Fibroblast of villous mesenchyme (primary cell): ENCODE data around the gene PRR33. TPM values are rescaled to one million over a fixed set of nuclear protein-coding genes. Genes with fewer than 3 reads are reported as not detected.

Source experiments
- DNase-seq: peaks from one replicate; pipeline ENCODE4 v3.0.0-alpha.2; 2010; ENCODE audit warnings: low read depth
- H3K4me3 ChIP-seq: 2 replicates; pipeline ENCODE4 v1.5.1; 2011; ENCODE audit warnings: low read depth, mild to moderate bottlenecking, low read length
- total RNA-seq: library from RNA; depleted of rRNA; stranded (reverse); fragments of >200 nt; gene quantifications from 2 replicates; pipeline ENCODE4 v1.2.3, GENCODE V29; 2012
- TF ChIP-seq, protein P1 (sequence below): IDR thresholded peaks from 2 replicates; pipeline ENCODE4 v1.5.1; 2012; ENCODE audit warnings: low read depth, mild to moderate bottlenecking, low read length; ENCODE audit not compliant: insufficient read depth

PRR33 gene
- total RNA-seq, 1 donor = not detected

DNA sequence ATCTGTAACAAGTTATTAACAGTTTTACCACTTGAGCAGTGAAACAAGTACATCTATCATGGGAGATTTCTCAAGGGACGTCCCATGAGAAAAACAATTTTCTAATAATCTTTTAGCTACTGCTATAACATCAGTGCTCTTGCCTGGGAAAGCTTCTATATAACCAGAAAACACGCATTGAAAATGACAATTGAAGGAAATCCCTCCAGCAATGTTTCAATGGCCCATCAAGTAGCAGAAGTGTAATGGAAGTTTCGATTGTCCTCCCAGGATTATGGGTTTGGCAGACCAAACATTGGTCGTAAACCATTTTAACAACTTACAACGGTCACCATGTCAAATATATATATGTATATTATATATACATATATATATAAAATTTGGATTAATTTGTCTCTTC lies 8.0 kb upstream of the PRR33 start:
- TF ChIP-seq, protein P1, sequence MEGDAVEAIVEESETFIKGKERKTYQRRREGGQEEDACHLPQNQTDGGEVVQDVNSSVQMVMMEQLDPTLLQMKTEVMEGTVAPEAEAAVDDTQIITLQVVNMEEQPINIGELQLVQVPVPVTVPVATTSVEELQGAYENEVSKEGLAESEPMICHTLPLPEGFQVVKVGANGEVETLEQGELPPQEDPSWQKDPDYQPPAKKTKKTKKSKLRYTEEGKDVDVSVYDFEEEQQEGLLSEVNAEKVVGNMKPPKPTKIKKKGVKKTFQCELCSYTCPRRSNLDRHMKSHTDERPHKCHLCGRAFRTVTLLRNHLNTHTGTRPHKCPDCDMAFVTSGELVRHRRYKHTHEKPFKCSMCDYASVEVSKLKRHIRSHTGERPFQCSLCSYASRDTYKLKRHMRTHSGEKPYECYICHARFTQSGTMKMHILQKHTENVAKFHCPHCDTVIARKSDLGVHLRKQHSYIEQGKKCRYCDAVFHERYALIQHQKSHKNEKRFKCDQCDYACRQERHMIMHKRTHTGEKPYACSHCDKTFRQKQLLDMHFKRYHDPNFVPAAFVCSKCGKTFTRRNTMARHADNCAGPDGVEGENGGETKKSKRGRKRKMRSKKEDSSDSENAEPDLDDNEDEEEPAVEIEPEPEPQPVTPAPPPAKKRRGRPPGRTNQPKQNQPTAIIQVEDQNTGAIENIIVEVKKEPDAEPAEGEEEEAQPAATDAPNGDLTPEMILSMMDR = no peak

DNA sequence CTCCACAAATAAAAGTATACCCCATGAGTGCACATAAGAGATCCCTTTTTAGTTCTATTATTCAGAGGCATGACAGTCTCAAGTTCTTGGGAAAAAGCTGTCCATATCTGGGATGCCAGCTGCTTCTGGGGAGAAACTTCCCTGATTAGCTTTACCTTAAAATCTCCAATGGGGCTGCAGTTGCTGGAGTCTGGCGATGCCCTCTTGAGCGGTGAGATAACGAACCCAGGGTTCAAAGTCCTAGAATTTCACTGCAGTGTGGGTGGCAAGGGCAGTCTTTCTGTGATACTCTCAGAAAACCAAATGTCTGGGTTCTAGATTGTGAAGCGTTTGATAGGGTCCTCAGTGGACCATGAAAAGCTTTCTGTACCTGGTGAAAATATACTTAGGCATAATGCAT lies 7.4 kb upstream of the PRR33 start:
- TF ChIP-seq, protein P1 = no peak
- no peak overlapping the region for H3K4me3 ChIP-seq
- DNase-seq = no peak

More for the DNA sequence above, 8.0 kb upstream of the PRR33 start:
- no peak overlapping the region for H3K4me3 ChIP-seq
- no peak for DNase-seq

DNA sequence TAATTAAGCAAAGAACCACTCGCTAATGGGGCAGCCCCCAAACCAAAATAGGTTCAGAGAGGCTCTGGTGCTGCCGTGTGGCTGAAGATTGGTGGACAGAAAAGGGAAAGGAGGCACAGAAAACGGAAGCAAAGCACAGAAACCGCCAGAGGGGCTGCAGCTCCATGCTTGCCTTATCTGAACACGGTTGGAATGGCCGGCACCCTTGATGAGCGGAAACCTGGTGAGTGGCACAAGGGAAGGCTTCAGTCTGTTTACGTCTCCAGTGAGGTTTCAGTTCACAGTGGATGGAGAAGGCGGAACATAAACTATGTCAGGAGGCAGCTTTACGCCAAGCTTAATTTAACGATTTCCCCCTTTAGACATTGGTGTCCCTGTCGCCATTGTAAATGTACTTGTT lies 5.2 kb upstream of the PRR33 start:
- no peak overlapping the region for H3K4me3 ChIP-seq
- no peak for DNase-seq
- TF ChIP-seq, protein P1 = no peak

DNA sequence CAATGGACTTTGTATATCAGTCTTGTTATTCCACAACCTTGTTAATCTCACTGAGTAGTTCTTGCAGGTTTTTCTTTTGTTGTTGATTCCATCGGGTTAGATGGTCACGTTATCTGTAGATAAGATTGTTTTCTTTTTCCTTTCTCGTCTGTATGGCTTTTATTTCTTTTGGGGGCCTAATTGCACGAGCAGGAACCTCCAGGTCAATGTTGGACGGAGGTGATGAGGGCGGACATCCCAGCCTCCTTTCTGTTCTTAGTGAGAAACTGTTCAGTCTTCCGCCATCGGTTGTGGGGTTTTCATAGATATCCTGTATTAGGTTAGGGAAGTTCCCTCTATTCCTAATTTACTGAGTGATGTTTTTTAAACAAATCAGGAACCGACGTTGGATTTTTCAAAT lies 4.8 kb upstream of the PRR33 start:
- no peak overlapping the region for H3K4me3 ChIP-seq
- TF ChIP-seq, protein P1 = no peak
- DNase-seq = no peak

DNA sequence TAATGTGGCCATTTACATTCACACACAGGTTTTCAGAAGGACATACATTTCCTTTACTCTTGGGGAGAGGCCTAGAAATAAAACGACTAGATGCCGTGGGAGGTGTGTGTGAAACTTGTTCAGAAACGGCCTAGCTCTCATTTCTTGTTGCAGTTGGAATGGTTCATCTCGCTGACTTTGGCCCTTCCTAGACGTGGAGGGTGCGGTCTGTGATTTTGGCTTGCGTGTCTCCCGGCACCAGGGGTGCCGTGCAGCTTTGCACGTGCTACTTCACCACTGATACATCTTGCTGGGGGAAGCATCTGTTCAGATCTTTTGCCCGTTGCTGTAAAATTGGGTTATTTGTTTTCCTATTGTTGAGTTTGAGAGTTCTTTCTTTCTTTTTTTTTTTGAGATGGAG lies 3.1 kb upstream of the PRR33 start:
- TF ChIP-seq, protein P1 = no peak
- no peak overlapping the region for H3K4me3 ChIP-seq
- DNase-seq = no peak

DNA sequence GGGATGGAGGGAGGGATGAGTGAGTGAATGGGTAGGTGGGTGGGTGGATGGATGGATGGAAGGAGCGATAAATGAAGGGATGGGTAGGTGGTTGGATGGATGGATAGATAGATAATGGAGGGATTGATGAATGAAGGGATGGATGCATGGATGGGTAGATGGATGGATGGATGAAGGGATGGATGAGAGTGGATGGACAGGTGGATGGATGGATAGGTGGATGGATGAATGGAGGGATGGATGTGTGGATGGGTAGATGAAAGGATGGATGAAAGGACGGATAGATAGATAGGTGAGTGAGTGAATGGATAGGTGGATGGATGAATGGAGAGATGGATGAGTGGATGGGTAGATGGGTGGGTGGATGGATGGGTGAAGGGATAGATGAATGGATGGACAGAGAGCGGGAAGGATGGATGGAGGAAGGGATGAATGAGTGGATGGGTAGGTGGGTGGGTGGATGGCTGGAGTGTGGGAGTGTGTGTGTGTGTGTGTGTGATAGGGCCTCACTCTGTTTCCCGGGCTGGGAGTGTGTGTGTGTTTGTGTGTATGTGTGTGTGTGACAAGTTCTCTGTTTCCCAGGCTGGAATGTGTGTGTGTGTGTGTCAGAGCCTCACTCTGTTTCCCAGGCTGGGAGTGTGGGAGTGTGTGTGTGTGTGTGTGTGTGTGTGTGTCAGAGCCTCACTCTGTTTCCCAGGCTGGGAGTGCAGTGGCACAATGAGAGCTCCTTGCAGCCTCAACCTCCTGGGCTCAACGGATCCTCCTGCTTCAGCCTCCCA lies 2.1 kb upstream of the PRR33 start:
- no peak for DNase-seq
- H3K4me3 ChIP-seq = no peak overlapping the region
- TF ChIP-seq, protein P1 = no peak

DNA sequence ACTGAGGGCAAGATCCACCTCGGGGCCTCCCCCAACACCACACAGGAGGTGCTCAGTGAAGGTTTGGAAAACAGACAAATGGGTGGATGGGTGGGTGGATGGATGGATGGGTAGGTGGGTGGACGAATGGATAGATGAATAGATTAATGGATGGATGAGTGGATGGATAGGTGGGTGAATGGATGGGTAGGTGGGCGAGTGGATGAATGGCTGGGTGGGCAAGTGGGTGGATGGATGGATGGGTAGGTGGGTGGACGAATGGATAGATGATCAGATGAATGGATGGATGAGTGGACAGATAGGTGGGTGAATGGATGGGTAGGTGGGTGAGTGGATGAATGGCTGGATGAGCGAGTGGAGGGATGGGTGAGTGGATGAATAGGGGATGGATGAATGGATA lies 863 bp upstream of the PRR33 start:
- TF ChIP-seq, protein P1 = no peak
- DNase-seq = no peak
- H3K4me3 ChIP-seq = no peak overlapping the region
